ENCODE data around the gene RSRC1. TPM values are rescaled to one million over a fixed set of nuclear protein-coding genes. Genes with fewer than 3 reads are reported as not detected.

RSRC1 gene
- total RNA-seq, 3 donors from 2014 or later, result 26.6 to 41.9 (median 29.9) TPM

DNA sequence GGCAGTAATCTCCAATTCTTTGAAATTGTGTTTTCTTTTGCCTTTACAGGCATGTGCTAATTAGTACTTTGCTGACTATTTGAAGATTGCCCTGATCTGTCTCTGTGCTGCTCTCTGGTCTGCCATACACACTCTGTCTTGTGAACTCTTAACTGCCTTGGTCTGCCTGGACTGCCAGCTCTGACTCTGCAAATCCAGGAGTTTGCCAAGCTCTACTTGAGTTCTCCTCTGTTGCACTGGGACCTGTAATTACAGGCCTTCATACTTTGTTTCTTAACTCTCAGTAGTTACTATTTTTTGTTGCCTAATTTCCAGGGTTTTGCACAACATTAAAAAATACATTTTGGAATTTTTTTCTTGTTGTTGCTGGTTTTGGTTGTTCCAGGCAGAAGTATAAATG, 155.0 kb downstream of the RSRC1 start:
- intact Hi-C loops (cut with DNase I, micrococcal nuclease), result no loop called here
- no peak overlapping the region for H3K4me3 ChIP-seq
- ATAC-seq (no peak), DNase-seq (no peak)
- peaks cover 29% of the 10 kb centered on the region for H3K9me3 ChIP-seq
- H3K36me3 ChIP-seq (ENCODE audit: low read depth), result no peaks in the 10 kb centered on the region
- TF ChIP-seq, protein P1, sequence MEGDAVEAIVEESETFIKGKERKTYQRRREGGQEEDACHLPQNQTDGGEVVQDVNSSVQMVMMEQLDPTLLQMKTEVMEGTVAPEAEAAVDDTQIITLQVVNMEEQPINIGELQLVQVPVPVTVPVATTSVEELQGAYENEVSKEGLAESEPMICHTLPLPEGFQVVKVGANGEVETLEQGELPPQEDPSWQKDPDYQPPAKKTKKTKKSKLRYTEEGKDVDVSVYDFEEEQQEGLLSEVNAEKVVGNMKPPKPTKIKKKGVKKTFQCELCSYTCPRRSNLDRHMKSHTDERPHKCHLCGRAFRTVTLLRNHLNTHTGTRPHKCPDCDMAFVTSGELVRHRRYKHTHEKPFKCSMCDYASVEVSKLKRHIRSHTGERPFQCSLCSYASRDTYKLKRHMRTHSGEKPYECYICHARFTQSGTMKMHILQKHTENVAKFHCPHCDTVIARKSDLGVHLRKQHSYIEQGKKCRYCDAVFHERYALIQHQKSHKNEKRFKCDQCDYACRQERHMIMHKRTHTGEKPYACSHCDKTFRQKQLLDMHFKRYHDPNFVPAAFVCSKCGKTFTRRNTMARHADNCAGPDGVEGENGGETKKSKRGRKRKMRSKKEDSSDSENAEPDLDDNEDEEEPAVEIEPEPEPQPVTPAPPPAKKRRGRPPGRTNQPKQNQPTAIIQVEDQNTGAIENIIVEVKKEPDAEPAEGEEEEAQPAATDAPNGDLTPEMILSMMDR (IDR thresholded peaks at IDR 0.05), result no peak
- H3K4me1 ChIP-seq (ENCODE audit: low read depth), result no peaks in the 10 kb centered on the region

DNA sequence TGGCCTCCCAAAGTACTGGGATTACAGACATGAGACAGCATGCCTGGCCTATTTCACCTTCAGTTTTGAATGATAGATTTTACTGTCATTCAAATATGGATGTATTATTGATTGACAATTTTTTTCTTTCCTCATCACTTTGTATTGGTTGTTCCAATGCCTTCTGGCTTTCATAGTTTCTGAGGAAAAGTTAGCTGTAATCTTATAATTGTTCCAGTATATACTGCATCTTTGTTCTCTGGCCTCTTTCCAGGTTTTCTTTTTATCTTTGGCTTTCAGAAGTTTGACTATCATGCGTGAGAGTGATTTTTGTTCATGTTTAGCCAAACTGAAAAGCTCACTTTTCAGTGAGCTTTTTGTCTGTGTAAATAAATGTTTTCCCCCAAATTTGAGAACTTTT, 157.1 kb downstream of the RSRC1 start:
- DNase-seq, result no peak
- TF ChIP-seq, protein P1 (IDR thresholded peaks at IDR 0.05), result no peak
- peaks cover 29% of the 10 kb centered on the region for H3K9me3 ChIP-seq
- H3K4me1 ChIP-seq (ENCODE audit: low read depth), result no peaks in the 10 kb centered on the region
- no peaks in the 10 kb centered on the region for H3K36me3 ChIP-seq (ENCODE audit: low read depth)
- H3K4me3 ChIP-seq, result no peak overlapping the region
- intact Hi-C loops (cut with DNase I, micrococcal nuclease), result no loop called here
- ATAC-seq, result no peak

DNA sequence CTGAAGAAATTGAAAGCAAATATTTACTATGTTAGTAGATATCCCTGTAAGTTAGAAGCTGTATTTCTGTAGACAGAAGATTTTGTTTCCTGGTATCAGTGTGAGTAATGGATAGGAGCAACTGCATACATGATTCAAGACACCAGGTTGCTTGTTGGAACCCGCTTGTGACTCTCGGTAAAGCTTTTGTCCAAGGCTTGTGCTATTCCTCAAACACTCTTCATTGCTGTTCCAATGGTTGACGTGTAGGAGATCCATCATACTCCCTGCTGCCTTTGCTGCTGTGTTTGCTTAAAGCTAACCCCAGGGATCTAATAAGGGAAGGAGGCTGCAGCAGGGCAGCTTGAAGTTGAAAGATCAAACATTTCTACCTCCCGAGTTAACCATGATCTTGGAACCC, 160.1 kb downstream of the RSRC1 start:
- no peak for ATAC-seq
- H3K9me3 ChIP-seq, result peaks cover 29% of the 10 kb centered on the region
- no peaks in the 10 kb centered on the region for H3K36me3 ChIP-seq (ENCODE audit: low read depth)

DNA sequence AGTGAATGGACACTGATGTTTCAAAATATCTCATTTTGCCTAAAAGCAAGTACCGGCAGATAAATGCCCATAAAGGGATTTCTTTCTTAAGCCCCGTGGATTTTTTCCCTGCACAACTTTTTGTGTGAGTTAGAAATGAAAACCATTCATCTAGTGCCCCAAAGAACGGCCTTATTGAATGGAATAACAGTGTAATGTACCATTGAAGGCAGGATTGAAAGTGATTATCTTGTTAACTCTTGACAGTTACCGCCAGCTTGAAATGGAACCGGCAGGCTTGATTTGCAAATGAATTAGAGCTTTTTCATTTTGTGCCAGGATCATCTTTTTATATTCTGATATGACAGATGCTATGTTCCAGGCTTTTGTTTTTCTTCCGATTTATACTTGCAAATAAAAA, 162.2 kb downstream of the RSRC1 start:
- TF ChIP-seq, protein P1 (IDR thresholded peaks at IDR 0.05), result no peak
- intact Hi-C loops (cut with DNase I, micrococcal nuclease), result no loop called here
- H3K4me3 ChIP-seq, result no peak overlapping the region
- no peaks in the 10 kb centered on the region for H3K4me1 ChIP-seq (ENCODE audit: low read depth)
- no peaks in the 10 kb centered on the region for H3K36me3 ChIP-seq (ENCODE audit: low read depth)
- peaks cover 12% of the 10 kb centered on the region for H3K9me3 ChIP-seq
- DNase-seq, result no peak
- ATAC-seq, result no peak

More for the DNA sequence above, 160.1 kb downstream of the RSRC1 start:
- H3K4me1 ChIP-seq (ENCODE audit: low read depth), result no peaks in the 10 kb centered on the region
- no peak for DNase-seq
- TF ChIP-seq, protein P1 (IDR thresholded peaks at IDR 0.05), result no peak
- no peak overlapping the region for H3K4me3 ChIP-seq
- intact Hi-C loops (cut with DNase I, micrococcal nuclease), result no loop called here

DNA sequence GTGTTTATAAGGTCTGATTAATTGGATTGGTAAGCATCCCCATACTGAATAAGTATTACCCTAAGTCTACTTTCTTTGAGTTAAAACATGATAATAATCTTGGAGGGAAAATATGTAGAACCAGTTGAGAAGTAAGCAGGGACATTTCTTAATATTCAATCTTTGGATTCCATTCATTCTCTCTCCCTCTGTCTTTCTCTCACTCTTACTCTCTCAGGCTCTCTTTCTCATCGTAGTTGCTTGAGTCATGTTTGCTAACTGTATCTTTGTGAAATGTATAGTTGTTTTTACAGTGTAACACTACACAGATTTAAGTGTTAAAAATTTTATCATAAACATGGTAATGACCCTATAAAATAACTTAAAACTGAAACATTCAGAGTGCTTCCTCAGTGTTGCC, 163.8 kb downstream of the RSRC1 start:
- ATAC-seq (no peak), DNase-seq (no peak)
- Histone ChIP-seq H3K4me3 (no peak overlapping the region), H3K36me3 (ENCODE audit: low read depth) (no peaks in the 10 kb centered on the region), H3K9me3 (no peaks in the 10 kb centered on the region), H3K4me1 (ENCODE audit: low read depth) (no peaks in the 10 kb centered on the region)
- intact Hi-C loops (cut with DNase I, micrococcal nuclease), result no loop called here
- TF ChIP-seq, protein P1 (IDR thresholded peaks at IDR 0.05), result no peak

DNA sequence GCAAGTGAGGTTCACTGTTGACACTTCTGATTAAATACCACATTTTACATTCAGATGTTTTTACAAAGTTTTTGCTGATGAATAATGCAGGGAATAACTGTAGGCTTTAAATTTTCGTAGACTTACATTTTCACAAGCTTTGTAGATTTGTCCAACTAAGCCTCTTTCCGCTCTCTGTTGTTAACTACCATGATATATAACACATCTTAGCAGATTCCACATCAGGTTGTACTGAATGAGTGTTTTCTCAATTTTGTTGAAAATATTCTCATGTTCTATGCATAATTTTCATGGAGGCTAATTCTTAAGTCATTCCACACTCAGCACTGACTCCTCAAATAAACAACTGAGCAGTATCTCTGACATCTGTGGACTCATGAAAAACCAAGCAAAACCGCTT, 168.3 kb downstream of the RSRC1 start:
- no peaks in the 10 kb centered on the region for H3K36me3 ChIP-seq (ENCODE audit: low read depth)
- ATAC-seq, result no peak
- intact Hi-C loops (cut with DNase I, micrococcal nuclease), result no loop called here
- no peaks in the 10 kb centered on the region for H3K9me3 ChIP-seq
- DNase-seq, result no peak
- TF ChIP-seq, protein P1 (IDR thresholded peaks at IDR 0.05), result no peak
- no peaks in the 10 kb centered on the region for H3K4me1 ChIP-seq (ENCODE audit: low read depth)
- no peak overlapping the region for H3K4me3 ChIP-seq
